ENCODE results near the gene MYBPH. TPM values are rescaled to one million over a fixed set of nuclear protein-coding genes. Genes with fewer than 3 reads are reported as not detected.

MYBPH gene
- total RNA-seq, 1 donor from 2014 or later, result not detected

DNA sequence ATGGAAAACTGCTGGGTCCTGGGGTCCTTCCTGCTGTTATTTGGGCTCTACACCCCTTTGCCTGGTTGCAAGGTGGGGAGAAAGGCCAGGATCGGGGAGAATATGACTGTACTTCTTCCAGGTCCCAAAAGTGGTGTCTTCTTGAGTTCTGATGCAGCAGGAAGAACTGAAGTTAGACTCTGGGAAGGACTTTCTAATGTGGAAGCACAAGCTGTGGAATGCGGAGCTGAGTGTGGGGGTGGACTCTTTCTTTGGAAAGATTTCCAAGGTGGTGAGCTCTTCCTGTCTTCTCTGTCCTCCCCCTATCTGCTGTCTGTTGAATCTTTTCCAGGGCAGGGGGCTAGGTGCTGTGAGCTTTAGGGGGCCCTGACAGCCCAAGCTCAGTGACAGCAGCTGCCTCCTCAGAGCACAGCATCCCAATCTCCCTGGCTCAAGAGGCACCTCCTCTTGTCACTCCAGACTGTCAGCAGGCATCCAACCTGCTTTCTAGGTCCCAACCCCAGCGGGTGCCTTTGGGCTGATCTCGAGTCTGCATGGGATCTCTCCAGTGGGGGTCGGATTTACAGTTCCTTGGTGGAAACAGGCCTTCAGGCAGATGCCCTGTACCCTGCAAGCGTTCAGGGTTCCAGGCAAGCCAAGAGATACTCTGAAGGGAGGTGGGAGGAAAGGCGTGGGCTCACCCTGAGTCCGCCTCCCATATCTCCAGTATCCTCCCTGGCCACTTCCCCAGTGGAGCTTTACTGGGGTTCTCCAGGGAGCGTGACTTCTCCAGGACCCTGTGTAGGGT, 24.9 kb downstream of the MYBPH start:
- DNase-seq (ENCODE audit: low read depth), result no peak
- Histone ChIP-seq H3K27me3 (ENCODE audit: control insufficient read depth, insufficient read depth, low read length) (no peaks in the 10 kb centered on the region), H3K4me3 (ENCODE audit: low read depth, low read length) (no peak overlapping the region), H3K36me3 (ENCODE audit: control insufficient read depth, insufficient read depth, low read length) (no peaks in the 10 kb centered on the region)
- TF ChIP-seq, protein P1, sequence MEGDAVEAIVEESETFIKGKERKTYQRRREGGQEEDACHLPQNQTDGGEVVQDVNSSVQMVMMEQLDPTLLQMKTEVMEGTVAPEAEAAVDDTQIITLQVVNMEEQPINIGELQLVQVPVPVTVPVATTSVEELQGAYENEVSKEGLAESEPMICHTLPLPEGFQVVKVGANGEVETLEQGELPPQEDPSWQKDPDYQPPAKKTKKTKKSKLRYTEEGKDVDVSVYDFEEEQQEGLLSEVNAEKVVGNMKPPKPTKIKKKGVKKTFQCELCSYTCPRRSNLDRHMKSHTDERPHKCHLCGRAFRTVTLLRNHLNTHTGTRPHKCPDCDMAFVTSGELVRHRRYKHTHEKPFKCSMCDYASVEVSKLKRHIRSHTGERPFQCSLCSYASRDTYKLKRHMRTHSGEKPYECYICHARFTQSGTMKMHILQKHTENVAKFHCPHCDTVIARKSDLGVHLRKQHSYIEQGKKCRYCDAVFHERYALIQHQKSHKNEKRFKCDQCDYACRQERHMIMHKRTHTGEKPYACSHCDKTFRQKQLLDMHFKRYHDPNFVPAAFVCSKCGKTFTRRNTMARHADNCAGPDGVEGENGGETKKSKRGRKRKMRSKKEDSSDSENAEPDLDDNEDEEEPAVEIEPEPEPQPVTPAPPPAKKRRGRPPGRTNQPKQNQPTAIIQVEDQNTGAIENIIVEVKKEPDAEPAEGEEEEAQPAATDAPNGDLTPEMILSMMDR (IDR thresholded peaks at IDR 0.05; ENCODE audit: insufficient read depth, low read length, poor library complexity, severe bottlenecking), result no peak

DNA sequence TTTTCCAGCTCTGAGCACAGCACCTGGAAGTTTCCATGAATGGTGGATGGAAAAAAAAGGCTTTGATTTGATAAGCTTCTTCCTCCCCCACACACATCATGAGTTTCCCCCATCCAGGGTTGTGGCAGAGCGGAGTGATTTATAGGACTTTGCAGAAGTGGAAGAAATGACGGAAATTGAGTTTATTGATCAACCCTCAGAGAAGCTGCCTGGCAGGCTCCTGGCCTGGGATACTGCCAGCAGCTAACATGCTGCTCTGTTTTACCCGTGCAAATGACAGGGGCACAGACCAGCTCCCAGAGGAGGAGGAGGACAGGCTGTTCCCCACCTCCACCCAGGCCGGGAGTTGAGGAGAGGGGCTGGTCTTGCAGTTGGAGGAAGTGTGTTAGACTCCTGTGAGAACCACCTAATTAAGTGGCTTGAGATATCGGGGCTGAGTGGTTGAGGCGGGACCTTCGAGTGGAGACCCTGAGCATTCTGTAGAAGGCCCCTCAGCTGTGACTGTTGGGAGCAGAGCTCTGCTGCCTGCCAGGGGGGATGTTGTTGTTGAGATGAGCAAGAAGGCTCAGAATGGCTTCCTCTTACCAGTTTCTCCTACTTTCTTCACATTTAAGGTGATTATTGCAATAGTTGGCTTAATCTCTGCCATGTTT, 26.3 kb downstream of the MYBPH start:
- TF ChIP-seq, protein P1 (IDR thresholded peaks at IDR 0.05; ENCODE audit: insufficient read depth, low read length, poor library complexity, severe bottlenecking), result no peak
- Histone ChIP-seq H3K36me3 (ENCODE audit: control insufficient read depth, insufficient read depth, low read length) (no peaks in the 10 kb centered on the region), H3K4me3 (ENCODE audit: low read depth, low read length) (no peak overlapping the region), H3K27me3 (ENCODE audit: control insufficient read depth, insufficient read depth, low read length) (no peaks in the 10 kb centered on the region)
- DNase-seq (ENCODE audit: low read depth), result no peak

DNA sequence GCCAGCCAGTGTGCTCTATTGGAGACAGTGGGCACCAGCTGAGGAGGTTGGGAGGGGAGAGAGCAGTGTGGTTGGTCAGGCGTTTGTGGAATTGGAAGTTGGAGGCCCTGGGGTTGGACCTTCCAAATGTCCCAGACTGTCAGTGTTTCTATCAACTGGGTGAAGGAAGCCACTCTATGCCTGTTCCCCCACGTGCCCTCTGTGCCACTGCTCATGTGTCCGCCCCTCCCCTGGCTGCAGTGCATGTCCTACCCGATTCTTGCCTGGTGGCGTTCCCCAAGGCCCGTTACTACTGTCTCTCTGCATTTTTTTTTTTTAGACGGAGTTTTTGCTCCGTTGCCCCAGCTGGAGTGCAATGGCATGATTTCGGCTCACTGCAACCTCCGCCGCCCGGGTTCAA, 27.0 kb downstream of the MYBPH start:
- Histone ChIP-seq H3K36me3 (ENCODE audit: control insufficient read depth, insufficient read depth, low read length) (no peaks in the 10 kb centered on the region), H3K27me3 (ENCODE audit: control insufficient read depth, insufficient read depth, low read length) (no peaks in the 10 kb centered on the region), H3K4me3 (ENCODE audit: low read depth, low read length) (no peak overlapping the region)
- TF ChIP-seq, protein P1 (IDR thresholded peaks at IDR 0.05; ENCODE audit: insufficient read depth, low read length, poor library complexity, severe bottlenecking), result no peak
- DNase-seq (ENCODE audit: low read depth), result no peak

DNA sequence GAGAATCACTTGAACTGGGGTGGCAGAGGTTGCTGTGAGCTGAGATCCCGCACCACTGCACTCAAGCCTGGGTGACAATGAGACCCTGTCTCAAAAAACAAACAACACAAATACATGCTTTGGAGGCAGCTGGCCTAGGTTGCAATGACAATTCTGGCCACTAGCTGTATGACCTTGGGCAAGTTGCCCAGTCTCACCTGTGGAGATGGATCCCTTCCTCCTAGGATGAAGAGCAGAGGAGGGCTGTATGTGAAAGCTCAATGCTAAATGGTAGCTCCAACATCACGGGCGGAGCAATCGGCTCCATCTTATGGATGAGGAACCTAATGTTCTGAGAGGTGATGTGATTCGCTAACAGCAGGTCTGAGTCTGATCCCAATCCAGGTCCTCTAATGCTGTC, 27.5 kb downstream of the MYBPH start:
- Histone ChIP-seq H3K4me3 (ENCODE audit: low read depth, low read length) (no peak overlapping the region), H3K27me3 (ENCODE audit: control insufficient read depth, insufficient read depth, low read length) (no peaks in the 10 kb centered on the region), H3K36me3 (ENCODE audit: control insufficient read depth, insufficient read depth, low read length) (no peaks in the 10 kb centered on the region)
- DNase-seq (ENCODE audit: low read depth), result no peak
- TF ChIP-seq, protein P1 (IDR thresholded peaks at IDR 0.05; ENCODE audit: insufficient read depth, low read length, poor library complexity, severe bottlenecking), result peak; percentile 40

DNA sequence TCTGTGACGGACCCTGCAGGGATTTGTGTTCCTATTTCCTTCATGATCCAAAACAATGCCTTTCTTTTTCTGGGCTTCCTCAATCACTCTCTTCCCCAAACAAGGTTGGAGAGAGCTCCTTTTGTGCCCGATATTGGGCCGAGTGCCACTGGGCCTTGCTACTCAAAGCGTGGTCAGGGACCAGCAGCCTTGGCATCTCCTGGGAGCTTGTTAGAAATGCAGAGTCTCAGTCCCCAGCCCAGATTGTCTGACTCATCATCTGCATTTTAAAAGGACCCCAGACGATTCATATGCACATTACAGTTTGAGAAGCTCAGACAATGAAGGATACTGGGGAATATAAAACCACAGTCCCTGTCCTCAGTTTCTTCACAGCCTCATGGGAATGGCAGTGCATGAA, 28.2 kb downstream of the MYBPH start:
- H3K4me3 ChIP-seq (ENCODE audit: low read depth, low read length), result no peak overlapping the region
- no peak for DNase-seq (ENCODE audit: low read depth)
- TF ChIP-seq, protein P1 (IDR thresholded peaks at IDR 0.05; ENCODE audit: insufficient read depth, low read length, poor library complexity, severe bottlenecking), result no peak
- H3K27me3 ChIP-seq (ENCODE audit: control insufficient read depth, insufficient read depth, low read length), result no peaks in the 10 kb centered on the region
- no peaks in the 10 kb centered on the region for H3K36me3 ChIP-seq (ENCODE audit: control insufficient read depth, insufficient read depth, low read length)

Measured in kidney epithelial cell (primary cell).